Left lung (tissue), 10 donors: ENCODE measurements around the gene RAVER1. TPM values are rescaled to one million over a fixed set of nuclear protein-coding genes. Genes with fewer than 3 reads are reported as not detected.
"Not testable (repeated sequence)": the region's sequence is repeated elsewhere in the genome, so short reads cannot be mapped to it uniquely, and the experiment has no call there.

Experiments
- ATAC-seq: fragments of 200-7000 bp; cut with Tn5 transposase; one replicate; pipeline ENCODE4 v1.9.1; 2020; ENCODE audit warnings: moderate library complexity
- DNase-seq, 4 donors: peaks; one replicate each; pipeline ENCODE4 v3.0.0-alpha.2; 2013 to 2020
- H3K27ac ChIP-seq, 2 donors: fragments of 200-600 bp; sonication (generic) in 1 of 2; one replicate each; pipeline versions ENCODE4 v1.5.0 to v1.8.0; 2020 to 2021
- H3K27me3 ChIP-seq, 2 donors: fragments of 200-600 bp; sonication (generic) in 1 of 2; one replicate each; pipeline versions ENCODE4 v1.5.0 to v1.8.0; 2020 to 2021
- H3K36me3 ChIP-seq, 2 donors: fragments of 200-600 bp; sonication (generic) in 1 of 2; one replicate each; pipeline versions ENCODE4 v1.5.0 to v1.8.0; 2020 to 2021
- H3K4me1 ChIP-seq, 2 donors: fragments of 200-600 bp; one replicate each; pipeline ENCODE4 v1.8.0; 2021
- H3K4me3 ChIP-seq, 2 donors: fragments of 200-600 bp; sonication (generic) in 1 of 2; one replicate each; pipeline versions ENCODE4 v1.5.0 to v1.8.0; 2020 to 2021; ENCODE audit warnings: mild to moderate bottlenecking in 1 of 2
- H3K9me3 ChIP-seq, 2 donors: fragments of 200-600 bp; sonication (generic) in 1 of 2; one replicate each; pipeline versions ENCODE4 v1.5.0 to v1.8.0; 2020 to 2021
- CTCF ChIP-seq, 2 donors: fragments of 200-600 bp; sonication (generic) in 1 of 2; IDR thresholded peaks; one replicate each; pipeline versions ENCODE4 v1.5.0 to v1.8.0; 2021; ENCODE audit warnings: antibody characterized with exemption in 2 of 2
- intact Hi-C, 2 donors: fragments of 100-400 bp; cut with DNase I; formaldehyde crosslinking; loops; one replicate each; pipeline versions ENCODE4 v1.11.2 to v1.14.2; 2022
- polyA plus RNA-seq, 6 donors: library from polyadenylated mRNA; unstranded; fragments of 120-200 nt; gene quantifications; one replicate each; pipeline ENCODE4 v1.2.1, GENCODE V29; 2013; ENCODE audit not compliant: insufficient read length in 6 of 6
- total RNA-seq, 2 donors: library from RNA; stranded (reverse); fragmentation: NEBNext Ultra II Directional; extraction: Animal tissue kit (Norgen Biotek cat#: 25700); gene quantifications; one replicate each; pipeline ENCODE4 v1.2.1, GENCODE V29; 2021
- donor health status: DM: no; HTN: yes; CAD: no.
- donor health status: DM: no; HTN: no; CAD: no.

RAVER1 gene
- total and polyA plus RNA-seq, 8 donors = 21.6 to 39.0 (median 29.7) TPM

GRCh38 chr19:10285393-10285792, 47.9 kb downstream of the RAVER1 start:
- no peak overlapping the region for H3K4me3 ChIP-seq
- no peak for DNase-seq
- peaks cover 32 to 95% of the 10 kb centered on the region in 2 donors for H3K4me1 ChIP-seq
- no peak for TF ChIP-seq CTCF (IDR thresholded peaks at IDR 0.05)
- no peak for ATAC-seq
- H3K27me3 ChIP-seq = peaks cover 0 to 32% of the 10 kb centered on the region in 2 donors
- H3K27ac ChIP-seq = peak overlapping the region; percentile 64 to 77
- H3K9me3 ChIP-seq = no peaks in the 10 kb centered on the region
- intact Hi-C loops = no loop called here
- H3K36me3 ChIP-seq = peaks cover 0 to 59% of the 10 kb centered on the region in 2 donors

GRCh38 chr19:10284960-10285278, 48.4 kb downstream of the RAVER1 start:
- H3K27me3 ChIP-seq = peaks cover 0 to 28% of the 10 kb centered on the region in 2 donors
- no peak for DNase-seq
- H3K9me3 ChIP-seq = no peaks in the 10 kb centered on the region
- intact Hi-C loops = no loop called here
- no peak for TF ChIP-seq CTCF (IDR thresholded peaks at IDR 0.05)
- peak overlapping the region; percentile 7 to 18 for H3K27ac ChIP-seq
- ATAC-seq = no peak
- peaks cover 27 to 95% of the 10 kb centered on the region in 2 donors for H3K4me1 ChIP-seq
- peaks cover 0 to 64% of the 10 kb centered on the region in 2 donors for H3K36me3 ChIP-seq
- H3K4me3 ChIP-seq = no peak overlapping the region

GRCh38 chr19:10284065-10284959, 49.0 kb downstream of the RAVER1 start:
- Histone ChIP-seq H3K27me3 (peaks cover 0 to 21% of the 10 kb centered on the region in 2 donors), H3K4me3 (no peak overlapping the region), H3K4me1 (peaks cover 21 to 95% of the 10 kb centered on the region in 2 donors), H3K9me3 (no peaks in the 10 kb centered on the region), H3K36me3 (peaks cover 0 to 70% of the 10 kb centered on the region in 2 donors), H3K27ac (peak overlapping the region; percentile 53 to 59)
- TF ChIP-seq CTCF (IDR thresholded peaks at IDR 0.05) = no peak
- intact Hi-C loops = no loop called here
- ATAC-seq (no peak), DNase-seq (no peak)

GRCh38 chr19:10283301-10284064, 49.8 kb downstream of the RAVER1 start:
- ATAC-seq = peak; percentile 25
- no peak overlapping the region for H3K4me3 ChIP-seq
- no peaks in the 10 kb centered on the region for H3K9me3 ChIP-seq
- no peak for TF ChIP-seq CTCF (IDR thresholded peaks at IDR 0.05)
- peak in 2 of 4 donors; percentile 41 to 71 for DNase-seq
- peaks cover 0 to 78% of the 10 kb centered on the region in 2 donors for H3K36me3 ChIP-seq
- intact Hi-C loops = no loop called here
- peaks cover 0 to 13% of the 10 kb centered on the region in 2 donors for H3K27me3 ChIP-seq
- H3K4me1 ChIP-seq = peaks cover 13 to 95% of the 10 kb centered on the region in 2 donors
- peak overlapping the region; percentile 53 to 59 for H3K27ac ChIP-seq

GRCh38 chr19:10282043-10282442, 51.3 kb downstream of the RAVER1 start:
- Histone ChIP-seq H3K36me3 (peaks cover 0 to 93% of the 10 kb centered on the region in 2 donors), H3K4me1 (peaks cover 21 to 95% of the 10 kb centered on the region in 2 donors), H3K27ac (peak overlapping the region; percentile 27 to 53)
- ATAC-seq, DNase-seq, H3K4me3 ChIP-seq, H3K9me3 ChIP-seq, intact Hi-C loops, H3K27me3 ChIP-seq: not testable (repeated sequence)
